Right atrium auricular region (tissue), 2 donors: ENCODE results near the gene THSD7A. TPM values are rescaled to one million over a fixed set of nuclear protein-coding genes. Genes with fewer than 3 reads are reported as not detected.

Experiments
- DNase-seq: peaks from one replicate; pipeline ENCODE4 v3.0.0-alpha.2; 2019; ENCODE audit warnings: low spot score
- H3K27ac ChIP-seq, 2 donors: fragments of 200-600 bp; sonication (generic); 1 replicate in 1 of 2; 2 replicates in 1 of 2; pipeline ENCODE4 v1.5.1; 2016 to 2019
- H3K27me3 ChIP-seq, 2 donors: fragments of 200-600 bp; sonication (generic); one replicate each; pipeline versions ENCODE4 v1.5.1 to v1.6.0; 2017 to 2019
- H3K36me3 ChIP-seq: fragments of 200-600 bp; sonication (generic); one replicate; pipeline ENCODE4 v1.5.1; 2016
- H3K4me1 ChIP-seq, 2 donors: fragments of 200-600 bp; sonication (generic); one replicate each; pipeline versions ENCODE4 v1.5.1 to v1.6.0; 2017 to 2019
- H3K4me3 ChIP-seq, 2 donors: fragments of 200-600 bp; sonication (generic); 1 replicate in 1 of 2; 2 replicates in 1 of 2; pipeline ENCODE4 v1.5.1; 2017 to 2019; ENCODE audit warnings: mild to moderate bottlenecking in 1 of 2, moderate library complexity in 1 of 2
- H3K9me3 ChIP-seq, 2 donors: fragments of 200-600 bp; sonication (generic); one replicate each; pipeline ENCODE4 v1.5.1; 2019
- CTCF ChIP-seq, 2 donors: fragments of 200-600 bp; sonication (generic); IDR thresholded peaks; one replicate each; pipeline ENCODE4 v1.5.1; 2019; ENCODE audit warnings: antibody characterized with exemption in 2 of 2
- total RNA-seq, 2 donors: library from RNA; depleted of rRNA; stranded (reverse); fragments of >200 nt; gene quantifications; one replicate each; pipeline ENCODE4 v1.1.0, GENCODE V29; 2016

Gene THSD7A
- total RNA-seq, 2 donors from 2014 or later: 0.85 to 2.9 TPM

- no peak for TF ChIP-seq CTCF (IDR thresholded peaks at IDR 0.05)
- DNase-seq: no peak
- Histone ChIP-seq H3K27me3 (no peaks in the 10 kb centered on the region), H3K27ac (no peak overlapping the region), H3K4me1 (no peaks in the 10 kb centered on the region), H3K36me3 (no peaks in the 10 kb centered on the region), H3K4me3 (no peak overlapping the region), H3K9me3 (no peaks in the 10 kb centered on the region)
Measured at GRCh38 chr7:11665357-11665756, 166.6 kb downstream of the THSD7A start.

GRCh38 chr7:11655642-11656041 is 176.4 kb downstream of the THSD7A start:
- Histone ChIP-seq H3K27me3 (no peaks in the 10 kb centered on the region), H3K9me3 (no peaks in the 10 kb centered on the region), H3K27ac (no peak overlapping the region), H3K4me3 (no peak overlapping the region), H3K4me1 (no peaks in the 10 kb centered on the region), H3K36me3 (no peaks in the 10 kb centered on the region)
- DNase-seq: no peak
- no peak for TF ChIP-seq CTCF (IDR thresholded peaks at IDR 0.05)

GRCh38 chr7:11655163-11655562 is 176.8 kb downstream of the THSD7A start:
- no peaks in the 10 kb centered on the region for H3K27me3 ChIP-seq
- no peak overlapping the region for H3K27ac ChIP-seq
- H3K4me1 ChIP-seq: no peaks in the 10 kb centered on the region
- no peak overlapping the region for H3K4me3 ChIP-seq
- H3K9me3 ChIP-seq: no peaks in the 10 kb centered on the region
- no peak for TF ChIP-seq CTCF (IDR thresholded peaks at IDR 0.05)
- no peaks in the 10 kb centered on the region for H3K36me3 ChIP-seq
- DNase-seq: no peak

GRCh38 chr7:11650500-11650899 is 181.5 kb downstream of the THSD7A start:
- Histone ChIP-seq H3K4me1 (no peaks in the 10 kb centered on the region), H3K27ac (no peak overlapping the region), H3K27me3 (no peaks in the 10 kb centered on the region), H3K9me3 (no peaks in the 10 kb centered on the region), H3K36me3 (no peaks in the 10 kb centered on the region), H3K4me3 (no peak overlapping the region)
- no peak for DNase-seq
- TF ChIP-seq CTCF (IDR thresholded peaks at IDR 0.05): no peak

GRCh38 chr7:11650030-11650429 is 182.0 kb downstream of the THSD7A start:
- no peaks in the 10 kb centered on the region for H3K36me3 ChIP-seq
- H3K4me1 ChIP-seq: no peaks in the 10 kb centered on the region
- no peak overlapping the region for H3K4me3 ChIP-seq

More at GRCh38 chr7:11650030-11650429, 182.0 kb downstream of the THSD7A start:
- no peak for DNase-seq
- no peak for TF ChIP-seq CTCF (IDR thresholded peaks at IDR 0.05)
- Histone ChIP-seq H3K9me3 (no peaks in the 10 kb centered on the region), H3K27ac (no peak overlapping the region), H3K27me3 (no peaks in the 10 kb centered on the region)
